Measurements from ENCODE around the gene FMOD. TPM values are rescaled to one million over a fixed set of nuclear protein-coding genes. Genes with fewer than 3 reads are reported as not detected.

Gene FMOD
- total and polyA plus RNA-seq, 4 donors: 16.5 to 93.4 (median 32.8) TPM

GRCh38 chr1:203349166-203349565, 1.8 kb downstream of the FMOD start:
- 100% methylated on average over 1 of the region's 1 CpG for WGBS, 2 donors
- Histone ChIP-seq H3K27me3 (ENCODE audit: control insufficient read depth in 3 of 3, insufficient read depth in 3 of 3, low read length in 2 of 3) (no peaks in the 10 kb centered on the region), H3K9me3 (ENCODE audit: control insufficient read depth in 4 of 4, insufficient read depth in 3 of 4, low read length in 3 of 4) (no peaks in the 10 kb centered on the region), H3K4me1 (ENCODE audit: control insufficient read depth in 5 of 5, insufficient read depth in 5 of 5, low read length in 5 of 5) (peaks cover 0 to 38% (median 12%) of the 10 kb centered on the region in 5 donors), H3K9ac (ENCODE audit: insufficient read depth in 1 of 2, low read length in 2 of 2) (no peak overlapping the region), H3K4me3 (no peak overlapping the region), H3K27ac (ENCODE audit: low read depth in 1 of 2, low read length in 1 of 2) (no peak overlapping the region), H3K36me3 (ENCODE audit: control insufficient read depth in 4 of 4, insufficient read depth in 4 of 4, low read length in 4 of 4) (peaks cover 0 to 12% (median 5%) of the 10 kb centered on the region in 4 donors)
- TF ChIP-seq CTCF (IDR thresholded peaks at IDR 0.05; ENCODE audit: control extremely low read depth, extremely low read depth): no peak
- ATAC-seq (ENCODE audit: insufficient read depth, low FRiP score) (no peak), DNase-seq (no peak)

GRCh38 chr1:203346769-203347102, 4.2 kb downstream of the FMOD start:
- ATAC-seq (ENCODE audit: insufficient read depth, low FRiP score): no peak
- Histone ChIP-seq H3K27ac (ENCODE audit: low read depth in 1 of 2, low read length in 1 of 2) (no peak overlapping the region), H3K4me3 (no peak overlapping the region)

GRCh38 chr1:203346060-203346768, 4.7 kb downstream of the FMOD start:
- no peak for TF ChIP-seq CTCF (IDR thresholded peaks at IDR 0.05; ENCODE audit: control extremely low read depth, extremely low read depth)
- no peak for ATAC-seq (ENCODE audit: insufficient read depth, low FRiP score)

More at GRCh38 chr1:203346769-203347102, 4.2 kb downstream of the FMOD start:
- Histone ChIP-seq H3K4me1 (ENCODE audit: control insufficient read depth in 5 of 5, insufficient read depth in 5 of 5, low read length in 5 of 5) (peaks cover 0 to 30% (median 7%) of the 10 kb centered on the region in 5 donors), H3K27me3 (ENCODE audit: control insufficient read depth in 3 of 3, insufficient read depth in 3 of 3, low read length in 2 of 3) (no peaks in the 10 kb centered on the region), H3K36me3 (ENCODE audit: control insufficient read depth in 4 of 4, insufficient read depth in 4 of 4, low read length in 4 of 4) (peaks cover 0 to 12% (median 5%) of the 10 kb centered on the region in 4 donors), H3K9ac (ENCODE audit: insufficient read depth in 1 of 2, low read length in 2 of 2) (no peak overlapping the region), H3K9me3 (ENCODE audit: control insufficient read depth in 4 of 4, insufficient read depth in 3 of 4, low read length in 3 of 4) (no peaks in the 10 kb centered on the region)
- DNase-seq: no peak
- WGBS, 2 donors: 85 to 87% methylated on average over 3 of the region's 3 CpGs
- TF ChIP-seq CTCF (IDR thresholded peaks at IDR 0.05; ENCODE audit: control extremely low read depth, extremely low read depth): no peak

More at GRCh38 chr1:203346060-203346768, 4.7 kb downstream of the FMOD start:
- no peak for DNase-seq
- peak overlapping the region in 1 of 2 donors; percentile 41 for H3K27ac ChIP-seq (ENCODE audit: low read depth in 1 of 2, low read length in 1 of 2)
- H3K4me3 ChIP-seq: no peak overlapping the region
- no peak overlapping the region for H3K9ac ChIP-seq (ENCODE audit: insufficient read depth in 1 of 2, low read length in 2 of 2)
- peaks cover 0 to 26% (median 7%) of the 10 kb centered on the region in 5 donors for H3K4me1 ChIP-seq (ENCODE audit: control insufficient read depth in 5 of 5, insufficient read depth in 5 of 5, low read length in 5 of 5)
- 66 to 67% methylated on average over 7 of the region's 7 CpGs for WGBS, 2 donors
- no peaks in the 10 kb centered on the region for H3K9me3 ChIP-seq (ENCODE audit: control insufficient read depth in 4 of 4, insufficient read depth in 3 of 4, low read length in 3 of 4)
- no peaks in the 10 kb centered on the region for H3K27me3 ChIP-seq (ENCODE audit: control insufficient read depth in 3 of 3, insufficient read depth in 3 of 3, low read length in 2 of 3)
- H3K36me3 ChIP-seq (ENCODE audit: control insufficient read depth in 4 of 4, insufficient read depth in 4 of 4, low read length in 4 of 4): peaks cover 0 to 12% (median 5%) of the 10 kb centered on the region in 4 donors

All from lung (tissue), 12 donors.